GM23248 (cell line): ENCODE measurements around the gene KCP. TPM values are rescaled to one million over a fixed set of nuclear protein-coding genes. Genes with fewer than 3 reads are reported as not detected.
"Not testable (repeated sequence)": the region's sequence is repeated elsewhere in the genome, so short reads cannot be mapped to it uniquely, and the experiment has no call there.

ENCODE experiments used
- DNase-seq: peaks from one replicate; pipeline ENCODE4 v3.0.0-alpha.2; 2015
- H2AFZ ChIP-seq: fragments of 200-600 bp; sonication (generic); 2 replicates; pipeline ENCODE4 v1.6.1; 2016; ENCODE audit warnings: antibody characterized with exemption
- H3F3A ChIP-seq: fragments of 200-600 bp; sonication (generic); 2 replicates; pipeline ENCODE4 v1.6.1; 2016; ENCODE audit warnings: mild to moderate bottlenecking, antibody characterized with exemption, mixed run types; ENCODE audit not compliant: insufficient read depth
- H3K27ac ChIP-seq: fragments of 200-600 bp; sonication (generic); 2 replicates; pipeline ENCODE4 v1.5.1; 2016; ENCODE audit warnings: mild to moderate bottlenecking
- H3K27me3 ChIP-seq: fragments of 200-600 bp; sonication (generic); replicated peaks from 2 replicates; pipeline ENCODE4 v1.6.1; 2016; ENCODE audit warnings: mild to moderate bottlenecking; ENCODE audit not compliant: insufficient read depth
- H3K36me3 ChIP-seq: fragments of 200-600 bp; sonication (generic); 2 replicates; pipeline ENCODE4 v1.6.1; 2016; ENCODE audit warnings: low read depth, mild to moderate bottlenecking
- H3K4me1 ChIP-seq: fragments of 200-600 bp; sonication (generic); 2 replicates; pipeline ENCODE4 v1.6.1; 2016; ENCODE audit warnings: mild to moderate bottlenecking; ENCODE audit not compliant: insufficient read depth
- H3K4me2 ChIP-seq: fragments of 200-600 bp; sonication (generic); one replicate; pipeline ENCODE4 v1.6.1; 2016; ENCODE audit warnings: mild to moderate bottlenecking; ENCODE audit not compliant: unreplicated experiment
- H3K4me3 ChIP-seq: fragments of 200-600 bp; sonication (generic); 2 replicates; pipeline ENCODE4 v1.5.1; 2016; ENCODE audit warnings: mild to moderate bottlenecking
- H3K79me2 ChIP-seq: fragments of 200-600 bp; sonication (generic); 2 replicates; pipeline ENCODE4 v1.6.1; 2016; ENCODE audit warnings: mild to moderate bottlenecking; ENCODE audit not compliant: insufficient read depth
- H3K9ac ChIP-seq: fragments of 200-600 bp; sonication (generic); 2 replicates; pipeline ENCODE4 v1.6.1; 2016; ENCODE audit warnings: mild to moderate bottlenecking
- H3K9me2 ChIP-seq: fragments of 200-600 bp; sonication (generic); 2 replicates; pipeline ENCODE4 v1.6.1; 2016; ENCODE audit warnings: mixed run types, mild to moderate bottlenecking, moderate library complexity; ENCODE audit not compliant: insufficient read depth
- H3K9me3 ChIP-seq: fragments of 200-600 bp; sonication (generic); one replicate; pipeline ENCODE4 v1.6.1; 2017; ENCODE audit warnings: low read depth
- H4K20me1 ChIP-seq: fragments of 200-600 bp; sonication (generic); 2 replicates; pipeline ENCODE4 v1.6.0; 2016; ENCODE audit not compliant: insufficient read depth
- EZH2 ChIP-seq: fragments of 200-600 bp; sonication (generic); IDR thresholded peaks from 2 replicates; pipeline ENCODE4 v1.6.1; 2018; ENCODE audit warnings: antibody characterized with exemption, mild to moderate bottlenecking; ENCODE audit not compliant: insufficient read depth, poor library complexity, severe bottlenecking
- EZH2phosphoT487 ChIP-seq: fragments of 200-600 bp; sonication (generic); IDR thresholded peaks from 2 replicates; pipeline ENCODE4 v1.6.1; 2018; ENCODE audit warnings: antibody characterized with exemption, moderate library complexity, mild to moderate bottlenecking, low read depth; ENCODE audit not compliant: insufficient read depth
- WGBS, 2 experiments: methylation state at CpG; one replicate each; pipeline ENCODE4 v1.1.6; 2015 to 2017; ENCODE audit warnings: low lambda C conversion rate in 2 of 2, low coverage in 1 of 2; ENCODE audit errors: missing lambda C conversion rate in 2 of 2; 5-methylcytosine and 5-hydroxymethylcytosine counted together
- in situ Hi-C: fragments of 300-500 bp; cut with MboI; formaldehyde crosslinking; loops from 2 replicates; pipeline ENCODE4 v1.15.0; 2020
- polyA plus RNA-seq: library from polyadenylated mRNA; unstranded; fragments of >200 nt; fragmentation: Nextera tagmentation; extraction: Ambion mirVana; gene quantifications from 2 replicates; pipeline ENCODE4 v1.2.1, GENCODE V29; 2016
- total RNA-seq: library from RNA; depleted of rRNA; stranded (reverse); fragments of >200 nt; shearing (Covaris generic); gene quantifications from 2 replicates; pipeline ENCODE4 v1.2.3, GENCODE V29; 2014

The KCP gene
- total and polyA plus RNA-seq, 2 experiments from 2014 or later: 0.10 TPM; not detected in 1

GRCh38 chr7:128915271-128915819 is 4.8 kb upstream of the KCP start:
- H3K27me3 ChIP-seq: peaks cover 58% of the 10 kb centered on the region
- no peak for DNase-seq
- TF ChIP-seq EZH2 (peak; percentile 88), EZH2phosphoT487 (0 out of 2 replicates have a peak, but pooled peaks have one; percentile 63)

GRCh38 chr7:128914566-128915151 is 4.2 kb upstream of the KCP start:
- H3K4me1 ChIP-seq: no peaks in the 10 kb centered on the region
- H3K9me3 ChIP-seq: no peaks in the 10 kb centered on the region
- H3K9ac ChIP-seq: no peak overlapping the region
- no peak overlapping the region for H3K4me3 ChIP-seq
- TF ChIP-seq EZH2phosphoT487 (no peak), EZH2 (peak; percentile 52)
- 29 to 36% methylated on average over 7 to 11 of the region's 11 CpGs for WGBS, 2 experiments
- no peak for DNase-seq
- peaks cover 60% of the 10 kb centered on the region for H3K27me3 ChIP-seq
- H3F3A ChIP-seq: no peaks in the 10 kb centered on the region
- no peak overlapping the region for H2AFZ ChIP-seq
- H3K9me2 ChIP-seq: no peaks in the 10 kb centered on the region
- in situ Hi-C loops: no loop called here
- no peak overlapping the region for H3K4me2 ChIP-seq
- H3K36me3 ChIP-seq: no peaks in the 10 kb centered on the region
- H3K79me2 ChIP-seq: no peaks in the 10 kb centered on the region
- no peak overlapping the region for H3K27ac ChIP-seq
- no peaks in the 10 kb centered on the region for H4K20me1 ChIP-seq

More at GRCh38 chr7:128915271-128915819, 4.8 kb upstream of the KCP start:
- H3K9ac ChIP-seq: no peak overlapping the region
- in situ Hi-C loops: no loop called here
- H2AFZ ChIP-seq: no peak overlapping the region; the same call in 1 of the 2 replicates
- H3K9me2 ChIP-seq: no peaks in the 10 kb centered on the region
- no peaks in the 10 kb centered on the region for H3K79me2 ChIP-seq
- no peaks in the 10 kb centered on the region for H4K20me1 ChIP-seq
- H3K4me2 ChIP-seq: no peak overlapping the region
- no peaks in the 10 kb centered on the region for H3K4me1 ChIP-seq
- no peak overlapping the region for H3K4me3 ChIP-seq
- H3K36me3 ChIP-seq: no peaks in the 10 kb centered on the region
- no peaks in the 10 kb centered on the region for H3K9me3 ChIP-seq
- WGBS, 2 experiments: 4 to 6% methylated on average over 21 to 33 of the region's 34 CpGs
- no peaks in the 10 kb centered on the region for H3F3A ChIP-seq
- no peak overlapping the region for H3K27ac ChIP-seq

GRCh38 chr7:128913870-128914565 is 3.5 kb upstream of the KCP start:
- Histone ChIP-seq H3K27ac (no peak overlapping the region), H3K9me3 (no peaks in the 10 kb centered on the region), H3K79me2 (no peaks in the 10 kb centered on the region), H3K27me3 (peaks cover 62% of the 10 kb centered on the region), H3F3A (no peaks in the 10 kb centered on the region), H3K4me2 (no peak overlapping the region), H4K20me1 (no peaks in the 10 kb centered on the region), H3K4me1 (no peaks in the 10 kb centered on the region), H3K36me3 (no peaks in the 10 kb centered on the region), H3K9ac (no peak overlapping the region), H3K9me2 (no peaks in the 10 kb centered on the region), H2AFZ (no peak overlapping the region), H3K4me3 (no peak overlapping the region)
- 56% methylated on average over 8 to 10 of the region's 10 CpGs for WGBS, 2 experiments
- in situ Hi-C loops: no loop called here
- no peak for DNase-seq
- TF ChIP-seq EZH2: no peak
- TF ChIP-seq EZH2phosphoT487: no peak

GRCh38 chr7:128912709-128913495 is 2.4 kb upstream of the KCP start:
- H3K4me2 ChIP-seq, H4K20me1 ChIP-seq, H3K36me3 ChIP-seq, in situ Hi-C loops, H3K9me3 ChIP-seq, H3K9ac ChIP-seq, H3K9me2 ChIP-seq, DNase-seq, H3K27ac ChIP-seq, H3K4me3 ChIP-seq, H3K79me2 ChIP-seq, H2AFZ ChIP-seq, H3F3A ChIP-seq, H3K4me1 ChIP-seq: not testable (repeated sequence)
- WGBS, 2 experiments: 65 to 93% methylated on average over 3 to 10 of the region's 20 CpGs
- peaks cover 53% of the 10 kb centered on the region for H3K27me3 ChIP-seq
